Progenitor cell of endocrine pancreas (in vitro differentiated cells): ENCODE data around the gene ADAMTSL1. TPM values are rescaled to one million over a fixed set of nuclear protein-coding genes. Genes with fewer than 3 reads are reported as not detected.

Experiments used
- DNase-seq: peaks from one replicate; pipeline ENCODE4 v3.0.0; 2021; ENCODE audit warnings: low spot score; ENCODE audit not compliant: unreplicated experiment
- H3K27ac Mint-ChIP-seq: 2 replicates; pipeline ENCODE4 v1.8.0; 2021; ENCODE audit warnings: mild to moderate bottlenecking, moderate library complexity, mixed read lengths
- H3K27me3 Mint-ChIP-seq: 2 replicates; pipeline ENCODE4 v1.8.0; 2021; ENCODE audit warnings: mixed read lengths
- H3K36me3 Mint-ChIP-seq: 2 replicates; pipeline ENCODE4 v1.8.0; 2022; ENCODE audit warnings: mixed read lengths; ENCODE audit not compliant: insufficient read depth
- H3K4me1 Mint-ChIP-seq: 2 replicates; pipeline ENCODE4 v1.8.0; 2021; ENCODE audit warnings: low read depth, mixed read lengths
- H3K4me3 Mint-ChIP-seq: 2 replicates; pipeline ENCODE4 v1.8.0; 2021; ENCODE audit warnings: low read depth, mild to moderate bottlenecking, moderate library complexity, mixed read lengths
- H3K9me3 Mint-ChIP-seq: 2 replicates; pipeline ENCODE4 v1.8.0; 2021; ENCODE audit warnings: low read depth, mixed read lengths
- total RNA-seq: library from RNA; stranded (reverse); gene quantifications from 2 replicates; pipeline ENCODE4 v1.2.1, GENCODE V29; 2021
- TF ChIP-seq, protein P1 (sequence below): fragments of 200-600 bp; sonication (generic); IDR thresholded peaks from one replicate; pipeline ENCODE4 v1.5.0; 2021; ENCODE audit warnings: antibody characterized with exemption, mild to moderate bottlenecking; ENCODE audit not compliant: unreplicated experiment

Gene ADAMTSL1
- total RNA-seq, 1 donor from 2014 or later, result 2.1 TPM

- Mint-ChIP-seq H3K36me3 (no peaks in the 10 kb centered on the region), H3K4me1 (peaks cover 12% of the 10 kb centered on the region), H3K27me3 (peaks cover 8% of the 10 kb centered on the region), H3K27ac (no peak overlapping the region), H3K4me3 (no peak overlapping the region), H3K9me3 (no peaks in the 10 kb centered on the region)
- DNase-seq, result no peak
- TF ChIP-seq, protein P1, sequence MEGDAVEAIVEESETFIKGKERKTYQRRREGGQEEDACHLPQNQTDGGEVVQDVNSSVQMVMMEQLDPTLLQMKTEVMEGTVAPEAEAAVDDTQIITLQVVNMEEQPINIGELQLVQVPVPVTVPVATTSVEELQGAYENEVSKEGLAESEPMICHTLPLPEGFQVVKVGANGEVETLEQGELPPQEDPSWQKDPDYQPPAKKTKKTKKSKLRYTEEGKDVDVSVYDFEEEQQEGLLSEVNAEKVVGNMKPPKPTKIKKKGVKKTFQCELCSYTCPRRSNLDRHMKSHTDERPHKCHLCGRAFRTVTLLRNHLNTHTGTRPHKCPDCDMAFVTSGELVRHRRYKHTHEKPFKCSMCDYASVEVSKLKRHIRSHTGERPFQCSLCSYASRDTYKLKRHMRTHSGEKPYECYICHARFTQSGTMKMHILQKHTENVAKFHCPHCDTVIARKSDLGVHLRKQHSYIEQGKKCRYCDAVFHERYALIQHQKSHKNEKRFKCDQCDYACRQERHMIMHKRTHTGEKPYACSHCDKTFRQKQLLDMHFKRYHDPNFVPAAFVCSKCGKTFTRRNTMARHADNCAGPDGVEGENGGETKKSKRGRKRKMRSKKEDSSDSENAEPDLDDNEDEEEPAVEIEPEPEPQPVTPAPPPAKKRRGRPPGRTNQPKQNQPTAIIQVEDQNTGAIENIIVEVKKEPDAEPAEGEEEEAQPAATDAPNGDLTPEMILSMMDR, result no peak
Measured at GRCh38 chr9:18718932-18719331, 245.0 kb downstream of the ADAMTSL1 start.

GRCh38 chr9:18720691-18721090 is 246.7 kb downstream of the ADAMTSL1 start:
- no peak for DNase-seq
- Mint-ChIP-seq H3K27ac (no peak overlapping the region), H3K4me1 (peaks cover 13% of the 10 kb centered on the region), H3K4me3 (no peak overlapping the region), H3K36me3 (no peaks in the 10 kb centered on the region), H3K27me3 (peaks cover 8% of the 10 kb centered on the region), H3K9me3 (no peaks in the 10 kb centered on the region)
- TF ChIP-seq, protein P1, result no peak

- no peaks in the 10 kb centered on the region for H3K36me3 Mint-ChIP-seq
- peaks cover 8% of the 10 kb centered on the region for H3K27me3 Mint-ChIP-seq
- H3K4me1 Mint-ChIP-seq, result peaks cover 14% of the 10 kb centered on the region
- no peak for DNase-seq
- TF ChIP-seq, protein P1, result no peak
- H3K9me3 Mint-ChIP-seq, result no peaks in the 10 kb centered on the region
- H3K27ac Mint-ChIP-seq, result no peak overlapping the region
- H3K4me3 Mint-ChIP-seq, result no peak overlapping the region
Measured at GRCh38 chr9:18721267-18721994, 247.5 kb downstream of the ADAMTSL1 start.

GRCh38 chr9:18721995-18722310 is 248.0 kb downstream of the ADAMTSL1 start:
- Mint-ChIP-seq H3K36me3 (no peaks in the 10 kb centered on the region), H3K27ac (no peak overlapping the region), H3K4me1 (peaks cover 15% of the 10 kb centered on the region), H3K27me3 (peaks cover 8% of the 10 kb centered on the region), H3K4me3 (no peak overlapping the region), H3K9me3 (no peaks in the 10 kb centered on the region)
- no peak for DNase-seq
- TF ChIP-seq, protein P1, result no peak

GRCh38 chr9:18722882-18723281 is 248.9 kb downstream of the ADAMTSL1 start:
- H3K4me1 Mint-ChIP-seq, result peaks cover 15% of the 10 kb centered on the region
- no peaks in the 10 kb centered on the region for H3K36me3 Mint-ChIP-seq
- DNase-seq, result no peak
- TF ChIP-seq, protein P1, result no peak
- no peak overlapping the region for H3K4me3 Mint-ChIP-seq
- peaks cover 8% of the 10 kb centered on the region for H3K27me3 Mint-ChIP-seq
- no peaks in the 10 kb centered on the region for H3K9me3 Mint-ChIP-seq
- no peak overlapping the region for H3K27ac Mint-ChIP-seq
